Activated CD4-positive, alpha-beta T cell treated with anti-CD3 and anti-CD28 coated beads, Interleukin-2, amount 50 U/mL, for 4 hours (primary cell): ENCODE measurements around the gene PINLYP.
"Not testable (repeated sequence)": the region's sequence is repeated elsewhere in the genome, so short reads cannot be mapped to it uniquely, and the experiment has no call there.

Experiments
- DNase-seq, 2 experiments: peaks; one replicate each; pipeline ENCODE4 v3.0.0-alpha.2; 2020

Gene PINLYP

DNA sequence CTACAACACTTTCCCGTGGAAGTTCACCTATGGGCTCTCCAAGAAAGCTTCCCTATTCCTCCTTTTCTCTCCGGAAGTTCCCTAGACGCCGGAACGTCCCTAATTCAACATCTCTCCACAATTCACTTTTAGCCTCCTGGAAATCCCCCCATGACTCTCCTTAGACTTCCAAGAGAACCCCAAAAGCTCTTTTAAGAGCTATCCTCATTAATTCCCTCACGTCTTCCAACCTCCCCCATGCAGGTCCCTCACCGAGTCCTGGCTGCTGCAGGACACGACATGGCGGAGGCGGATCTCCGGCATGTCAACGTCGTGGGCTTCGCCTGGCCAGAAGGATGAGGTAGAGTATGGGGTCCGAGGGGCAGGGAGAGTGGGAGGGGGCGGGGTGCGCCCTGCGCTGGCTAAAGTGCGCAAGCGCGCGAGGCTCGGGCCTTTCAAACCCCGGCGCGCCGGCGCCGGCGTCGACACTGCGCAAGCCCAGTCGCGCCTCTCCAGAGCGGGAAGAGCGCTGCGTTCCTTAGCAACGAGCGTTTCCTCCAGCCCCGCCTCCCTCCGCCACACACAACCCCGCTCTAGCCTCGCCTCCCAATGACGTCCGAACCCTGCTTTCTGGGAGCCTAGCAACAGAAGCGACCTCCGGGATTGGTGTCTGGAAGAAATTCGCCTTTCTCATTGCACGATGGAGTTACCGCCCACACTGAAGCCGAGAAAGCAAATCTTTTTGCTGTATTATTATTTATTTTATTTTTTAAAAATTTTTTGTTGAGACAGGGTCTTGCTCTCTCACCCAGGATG, at the start of gene PINLYP, which contains the start of gene XRCC1:
PINLYP (plus strand) TSS at position 646 of the 795 bp plus-strand sequence. CDS start 1,391 bp downstream, outside the sequence.
XRCC1 (minus strand) TSS at position 372 of the 795 bp plus-strand sequence; CDS start at position 303, 69 bp downstream.
- peak; percentile 94 for DNase-seq

- no peak for DNase-seq
Observed at GRCh38 chr19:43525836-43526771, 49.5 kb upstream of the PINLYP start.

- peak; percentile 50 to 54 for DNase-seq
Observed at GRCh38 chr19:43526884-43527859, 48.4 kb upstream of the PINLYP start, which contains the start of gene ETHE1. Gene ETHE1, minus strand, starts transcription at chr19:43527201. Its CDS starts 24 bp downstream, at chr19:43527177.

GRCh38 chr19:43527860-43528622, 47.6 kb upstream of the PINLYP start:
- DNase-seq, result no peak

DNA sequence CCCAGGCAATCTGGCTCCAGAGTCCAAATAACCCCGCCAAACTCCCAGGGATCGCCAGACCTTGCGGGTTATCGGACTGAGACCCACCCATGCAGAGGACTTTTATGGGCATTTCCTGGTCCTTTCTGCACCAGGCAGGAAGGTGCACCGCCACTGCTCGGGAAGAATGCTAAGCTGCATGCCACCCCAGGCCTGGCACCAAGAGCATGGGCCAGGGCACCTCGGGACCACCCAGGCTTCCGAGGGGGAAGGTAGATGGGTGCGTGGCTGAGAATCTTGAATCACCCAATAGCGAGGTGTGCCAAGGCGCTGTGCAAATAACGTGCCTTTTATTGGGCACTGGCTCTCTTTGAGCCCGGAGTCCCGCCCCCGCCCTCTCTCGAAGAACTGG, 43.0 kb upstream of the PINLYP start:
- DNase-seq, result no peak

GRCh38 chr19:43532962-43533545, 42.5 kb upstream of the PINLYP start, which contains the start of gene ZNF575:
Gene ZNF575, plus strand, starts transcription at chr19:43533188. Its CDS starts 1,235 bp downstream, at chr19:43534423.
- DNase-seq, result peak; percentile 76 to 81

- peak; percentile 90 to 91 for DNase-seq
Observed at GRCh38 chr19:43533546-43534304, 41.9 kb upstream of the PINLYP start.

- DNase-seq, result no peak
Observed at GRCh38 chr19:43534305-43534815, 41.2 kb upstream of the PINLYP start.

DNA sequence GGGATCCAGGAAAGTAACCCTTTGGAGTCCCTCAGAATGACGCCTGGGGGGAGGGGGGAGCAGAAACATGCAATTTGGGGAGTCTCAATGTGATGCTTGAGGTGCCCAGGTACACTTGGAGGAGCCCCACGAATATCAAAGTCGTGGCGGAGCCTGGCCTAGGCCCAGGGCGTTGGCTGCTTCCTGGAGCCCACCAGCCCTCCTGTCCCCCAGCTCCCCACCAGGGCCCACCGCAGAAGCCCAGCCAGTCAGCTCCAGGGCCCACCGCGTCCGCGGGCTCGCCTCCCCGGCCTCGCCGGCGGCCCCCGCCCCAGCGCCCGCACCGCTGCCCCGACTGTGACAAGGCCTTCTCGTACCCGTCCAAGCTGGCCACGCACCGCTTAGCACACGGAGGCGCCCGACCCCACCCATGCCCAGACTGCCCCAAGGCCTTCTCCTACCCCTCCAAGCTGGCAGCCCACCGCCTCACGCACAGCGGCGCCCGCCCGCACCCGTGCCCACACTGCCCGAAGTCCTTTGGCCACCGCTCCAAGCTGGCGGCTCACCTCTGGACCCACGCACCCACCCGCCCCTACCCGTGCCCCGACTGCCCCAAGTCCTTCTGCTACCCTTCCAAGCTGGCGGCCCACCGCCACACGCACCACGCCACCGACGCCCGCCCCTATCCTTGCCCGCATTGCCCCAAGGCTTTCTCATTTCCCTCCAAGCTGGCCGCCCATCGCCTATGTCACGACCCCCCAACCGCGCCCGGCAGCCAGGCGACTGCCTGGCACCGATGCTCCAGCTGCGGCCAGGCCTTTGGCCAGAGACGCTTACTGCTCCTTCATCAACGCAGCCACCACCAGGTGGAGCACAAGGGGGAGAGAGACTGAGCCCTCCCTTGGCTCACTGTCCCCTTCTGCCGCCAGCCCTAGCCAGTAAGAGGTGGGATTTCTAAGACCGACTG, 40.5 kb upstream of the PINLYP start:
- DNase-seq, result no peak

- DNase-seq, result no peak
Observed at GRCh38 chr19:43538922-43539321, 36.7 kb upstream of the PINLYP start.

- DNase-seq, result no peak
Observed at GRCh38 chr19:43540381-43540780, 35.2 kb upstream of the PINLYP start.

DNA sequence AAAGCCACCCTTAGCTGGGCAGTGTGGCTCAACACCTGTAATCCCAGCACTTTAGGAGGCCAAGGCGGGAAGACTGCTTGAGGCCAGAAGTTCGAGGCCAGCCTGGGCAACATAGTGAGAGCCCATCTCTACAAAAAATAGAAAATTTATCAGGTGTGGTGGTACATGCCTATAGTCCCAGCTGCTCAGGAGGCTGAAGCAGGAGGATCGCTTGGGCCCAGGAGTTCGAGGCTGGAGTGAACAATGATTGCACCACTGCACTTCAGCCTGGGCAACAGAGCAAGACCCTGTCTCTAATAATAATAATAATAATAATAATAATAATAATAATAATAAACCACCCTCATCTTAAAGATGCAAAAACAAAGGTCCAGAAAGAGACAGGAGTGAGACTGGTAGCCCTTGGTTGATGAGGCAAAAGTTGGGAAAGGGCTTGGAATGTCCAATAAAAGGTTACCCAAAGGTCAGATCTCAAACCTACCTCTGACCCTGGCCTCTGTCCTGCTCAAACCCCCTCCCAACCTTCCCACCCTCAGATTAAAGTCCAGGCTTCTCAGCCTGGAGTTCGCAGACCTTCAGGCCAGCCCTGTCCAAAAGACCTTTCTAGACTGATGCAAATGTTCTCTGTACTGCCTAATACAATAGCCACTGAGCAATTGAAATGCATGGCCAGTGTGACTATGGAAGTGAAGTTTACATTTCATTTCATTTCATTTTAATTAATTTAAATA, 33.5 kb upstream of the PINLYP start:
- DNase-seq, result no peak

DNA sequence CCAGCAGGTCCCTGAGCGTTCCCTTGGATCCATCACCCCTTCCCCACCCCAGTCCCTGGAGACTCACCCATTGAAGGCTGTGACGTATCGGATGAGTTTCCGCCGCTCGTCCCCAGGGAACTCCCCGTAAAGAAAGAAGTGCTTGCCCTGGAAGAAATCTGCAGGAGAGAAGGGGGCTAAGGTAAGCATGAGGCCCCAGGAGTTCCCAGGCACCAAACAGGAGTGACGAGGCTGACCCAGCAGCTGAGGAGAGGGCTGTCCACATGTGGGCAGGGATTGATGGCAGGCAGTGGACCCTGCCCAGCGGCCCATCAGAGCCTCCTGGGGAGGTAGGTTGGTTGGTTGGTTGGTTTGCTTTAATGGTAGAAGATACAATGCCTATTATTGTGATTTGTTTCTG, 31.5 kb upstream of the PINLYP start:
- no peak for DNase-seq

GRCh38 chr19:43545276-43545675, 30.3 kb upstream of the PINLYP start:
- DNase-seq, result no peak

DNA sequence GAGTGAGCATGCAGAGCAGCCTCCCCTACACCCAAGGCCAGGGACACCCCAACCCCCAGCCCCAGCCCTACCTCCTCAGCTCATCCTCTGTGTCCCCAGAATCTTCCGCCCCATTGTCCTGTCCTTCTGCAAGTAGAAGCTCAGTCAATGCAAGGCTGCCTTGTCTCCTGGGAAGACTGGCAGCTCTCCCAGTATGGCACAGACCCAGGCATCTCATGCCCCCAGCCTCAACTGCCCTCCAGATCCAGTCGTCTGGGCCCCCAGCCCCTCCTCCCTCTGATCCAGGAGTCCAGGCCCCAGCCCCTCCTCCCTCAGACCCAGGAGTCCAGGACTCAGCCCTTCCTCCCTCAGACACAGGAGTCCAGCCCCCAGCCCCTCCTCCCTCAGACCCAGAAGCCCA, 29.6 kb upstream of the PINLYP start:
- DNase-seq, result no peak

DNA sequence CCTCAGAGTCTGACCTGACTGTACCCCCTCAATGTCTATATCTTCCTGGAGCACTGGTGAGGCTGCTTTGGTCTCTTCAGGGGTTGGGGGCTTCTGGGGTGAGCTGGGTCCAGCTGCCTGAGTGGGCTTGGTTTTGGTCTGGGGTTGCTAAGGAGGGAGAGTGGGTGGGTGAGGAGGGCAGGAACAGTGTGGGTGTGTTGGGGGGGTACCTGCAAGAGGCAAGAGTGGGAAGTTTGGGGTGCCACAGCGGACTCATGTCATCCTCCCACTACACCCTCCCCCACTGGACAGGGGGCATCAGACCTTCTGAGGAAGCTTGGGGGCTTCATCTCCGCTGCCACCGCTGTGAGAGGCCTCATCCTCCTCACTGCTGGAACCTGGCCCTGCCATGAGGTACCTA, 29.0 kb upstream of the PINLYP start:
- DNase-seq, result no peak

GRCh38 chr19:43547926-43548325, 27.7 kb upstream of the PINLYP start:
- not testable (repeated sequence) for DNase-seq

- no peak for DNase-seq
Observed at GRCh38 chr19:43548706-43549105, 26.9 kb upstream of the PINLYP start.
